Pancreas (tissue), 10 donors: ENCODE data around the gene AKAP13. TPM values are rescaled to one million over a fixed set of nuclear protein-coding genes. Genes with fewer than 3 reads are reported as not detected.

Experiments
- ATAC-seq, 4 donors: fragments of 200-7000 bp; cut with Tn5 transposase; one replicate each; pipeline versions ENCODE4 v1.8.0 to v1.9.1; 2020; ENCODE audit warnings: mild to moderate bottlenecking in 4 of 4, moderate library complexity in 4 of 4
- DNase-seq, 6 donors: peaks; one replicate each; pipeline ENCODE4 v3.0.0-alpha.2; 2020
- FAIRE-seq: peaks from 2 replicates; lab custom pipeline; 2012; peaks lifted over from hg19 to GRCh38; lab: Jason Lieb, UNC
- H3K27ac ChIP-seq, 4 donors: fragments of 200-600 bp; sonication (generic); 1 replicate in 3 of 4; 2 replicates in 1 of 4; pipeline versions ENCODE4 v1.5.0 to v1.8.0; 2020
- H3K27me3 ChIP-seq, 4 donors: fragments of 200-600 bp; one replicate each; pipeline ENCODE4 v1.8.0; 2021
- H3K36me3 ChIP-seq, 3 donors: fragments of 200-600 bp; sonication (generic) in 1 of 3; one replicate each; pipeline versions ENCODE4 v1.5.0 to v1.8.0; 2020 to 2021
- H3K4me1 ChIP-seq, 3 donors: fragments of 200-600 bp; one replicate each; pipeline ENCODE4 v1.8.0; 2021
- H3K4me3 ChIP-seq, 4 donors: fragments of 200-600 bp; sonication (generic) in 2 of 4; one replicate each; pipeline versions ENCODE4 v1.5.0 to v1.8.0; 2020 to 2021
- H3K9me3 ChIP-seq, 4 donors: fragments of 200-600 bp; one replicate each; pipeline ENCODE4 v1.8.0; 2021
- CTCF ChIP-seq, 4 donors: fragments of 200-600 bp; sonication (generic) in 3 of 4; IDR thresholded peaks; one replicate each; pipeline versions ENCODE4 v1.5.0 to v1.8.0; 2021; ENCODE audit warnings: antibody characterized with exemption in 4 of 4
- WGBS, 2 donors: extraction: QIAGEN DNeasy Blood & Tissue Kit; methylation state at CpG; one replicate each; pipeline ENCODE4 v1.1.7; 2013; 5-methylcytosine and 5-hydroxymethylcytosine counted together
- intact Hi-C, 3 donors: fragments of 100-400 bp; cut with DNase I; formaldehyde crosslinking; loops; one replicate each; pipeline versions ENCODE4 v1.11.1 to v1.14.2; 2022
- polyA plus RNA-seq, 2 donors: library from polyadenylated mRNA; stranded (reverse); fragments of 200-250 nt; gene quantifications; one replicate each; pipeline ENCODE4 v1.2.3, GENCODE V29; 2013
- total RNA-seq, 6 donors: library from RNA; stranded (reverse); fragmentation: NEBNext Ultra II Directional in 4 of 6; extraction: Animal tissue kit (Norgen Biotek cat#: 25700) in 4 of 6; gene quantifications; one replicate each; pipeline versions ENCODE4 v1.2.1 to v1.2.4, GENCODE V29; 2021 to 2023
- donor health status: healthy with polysubstance abuse.
- donor health status: DM: no; HTN: no; CAD: no; lungs with moderate emphysema.
- donor health status: DM: no; HTN: no; CAD: no.
- donor health status: control.
- donor health status: control.
- donor health status: Bipolar disorder and iron deficiency.
- donor health status: DM: yes; HTN: yes; CAD: no.
- donor health status: DM: no; HTN: no; CAD: no.
- donor health status: DM: no; HTN: no; CAD: no.
- donor health status: DM: yes; HTN: yes; CAD: no.

Gene AKAP13
- total and polyA plus RNA-seq, 8 donors, result 64.9 to 139 (median 89.9) TPM

- no peak overlapping the region for H3K4me3 ChIP-seq
- H3K4me1 ChIP-seq, result peaks cover 0 to 4% (median 0%) of the 10 kb centered on the region in 3 donors
- ATAC-seq, result no peak
- intact Hi-C loops, result loop anchor here in 1 of 3 donors (10.0 kb wide), 1 partner anchor 208 kb away; no protein-coding TSS in a partner anchor
- H3K27ac ChIP-seq, result no peak overlapping the region
- H3K36me3 ChIP-seq, result no peaks in the 10 kb centered on the region
- H3K9me3 ChIP-seq, result no peaks in the 10 kb centered on the region
- TF ChIP-seq CTCF (IDR thresholded peaks at IDR 0.05), result no peak
- FAIRE-seq, result no peak
- H3K27me3 ChIP-seq, result no peaks in the 10 kb centered on the region
- 75 to 83% methylated on average over 4 of the region's 4 CpGs for WGBS, 2 donors
- DNase-seq, result no peak
These were observed 122.9 kb downstream of the AKAP13 start for GRCh38 chr15:85503151-85503799.

- Histone ChIP-seq H3K9me3 (no peaks in the 10 kb centered on the region), H3K27ac (no peak overlapping the region), H3K4me1 (no peaks in the 10 kb centered on the region), H3K27me3 (no peaks in the 10 kb centered on the region), H3K4me3 (no peak overlapping the region), H3K36me3 (no peaks in the 10 kb centered on the region)
- DNase-seq, result peak in 2 of 6 donors; percentile 30 to 40
- peak; percentile 67 to 84 (median 82) for ATAC-seq
- WGBS, 2 donors, result 62 to 64% methylated on average over 8 of the region's 8 CpGs
- peak in 2 of 4 donors; percentile 28 to 36 for TF ChIP-seq CTCF (IDR thresholded peaks at IDR 0.05)
- peak; percentile 96 for FAIRE-seq
- intact Hi-C loops, result loop anchor here in 1 of 3 donors (10.0 kb wide), 1 partner anchor 210 kb away; no protein-coding TSS in a partner anchor
These were observed 124.6 kb downstream of the AKAP13 start for GRCh38 chr15:85504749-85505676.

GRCh38 chr15:85507114-85507513, 126.7 kb downstream of the AKAP13 start:
- H3K9me3 ChIP-seq, result no peaks in the 10 kb centered on the region
- no peaks in the 10 kb centered on the region for H3K36me3 ChIP-seq
- intact Hi-C loops, result loop anchor here in 1 of 3 donors (10.0 kb wide), 1 partner anchor 212 kb away; no protein-coding TSS in a partner anchor
- 80 to 88% methylated on average over 2 of the region's 2 CpGs for WGBS, 2 donors
- no peak overlapping the region for H3K4me3 ChIP-seq
- FAIRE-seq (no peak), DNase-seq (no peak), ATAC-seq (no peak)
- no peaks in the 10 kb centered on the region for H3K4me1 ChIP-seq
- H3K27ac ChIP-seq, result no peak overlapping the region
- TF ChIP-seq CTCF (IDR thresholded peaks at IDR 0.05), result no peak
- no peaks in the 10 kb centered on the region for H3K27me3 ChIP-seq

- Histone ChIP-seq H3K9me3 (no peaks in the 10 kb centered on the region), H3K4me3 (no peak overlapping the region), H3K27me3 (no peaks in the 10 kb centered on the region), H3K27ac (no peak overlapping the region), H3K36me3 (no peaks in the 10 kb centered on the region), H3K4me1 (peaks cover 0 to 8% (median 0%) of the 10 kb centered on the region in 3 donors)
- WGBS, 2 donors, result 84 to 95% methylated on average over 3 of the region's 3 CpGs
- no peak for TF ChIP-seq CTCF (IDR thresholded peaks at IDR 0.05)
- no peak for ATAC-seq
- intact Hi-C loops, result loop anchor here in 1 of 3 donors (10.0 kb wide), 1 partner anchor 215 kb away; no protein-coding TSS in a partner anchor
- DNase-seq, result no peak
- FAIRE-seq, result no peak
These were observed 129.6 kb downstream of the AKAP13 start for GRCh38 chr15:85509973-85510372.
